RPMI8226 (cell line): ENCODE measurements around the gene LMOD1.
"Not testable (repeated sequence)": the region's sequence is repeated elsewhere in the genome, so short reads cannot be mapped to it uniquely, and the experiment has no call there.

Experiments
- DNase-seq: peaks from one replicate; pipeline ENCODE4 v3.0.0-alpha.2; 2015

The LMOD1 gene

DNA sequence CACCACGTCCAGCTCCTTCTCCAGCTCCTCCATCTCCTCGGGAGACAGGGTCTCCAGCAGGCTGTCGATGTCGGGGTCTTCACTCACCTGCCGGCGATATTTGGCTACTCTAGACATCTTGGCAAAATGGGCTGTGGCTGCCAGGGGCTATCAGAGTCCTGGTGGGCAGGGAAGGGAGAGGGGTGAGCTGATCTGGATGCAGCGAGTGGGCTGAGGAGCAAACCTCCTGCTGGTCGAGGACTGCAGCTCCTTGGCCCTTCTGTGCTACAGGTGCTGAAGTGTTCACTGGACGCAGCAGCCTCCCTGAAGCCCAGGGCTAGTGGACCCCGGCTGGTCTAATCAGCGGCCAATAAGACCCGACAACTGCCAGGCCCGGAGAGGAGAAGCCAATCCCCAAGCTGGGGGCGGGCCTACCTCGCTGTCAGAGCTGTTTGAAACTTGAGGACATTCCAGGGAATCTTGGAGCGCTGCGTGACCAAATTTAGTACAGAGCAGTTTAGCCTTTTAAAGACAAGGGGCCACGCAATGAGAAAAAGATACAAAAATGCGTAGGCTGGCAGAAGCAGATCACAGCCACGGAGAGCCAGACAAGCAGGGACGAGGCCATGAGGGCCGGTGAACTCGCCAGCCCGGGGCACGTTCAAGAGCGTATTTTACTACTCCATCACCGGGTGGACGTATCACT lies at the start of gene LMOD1:
Gene LMOD1 (minus strand): TSS at position 325 of the 685 bp plus-strand sequence. CDS start 208 bp downstream, at position 117.
- DNase-seq, result no peak

- DNase-seq, result no peak
Observed at GRCh38 chr1:201990427-201990826, 44.1 kb upstream of the LMOD1 start.

DNA sequence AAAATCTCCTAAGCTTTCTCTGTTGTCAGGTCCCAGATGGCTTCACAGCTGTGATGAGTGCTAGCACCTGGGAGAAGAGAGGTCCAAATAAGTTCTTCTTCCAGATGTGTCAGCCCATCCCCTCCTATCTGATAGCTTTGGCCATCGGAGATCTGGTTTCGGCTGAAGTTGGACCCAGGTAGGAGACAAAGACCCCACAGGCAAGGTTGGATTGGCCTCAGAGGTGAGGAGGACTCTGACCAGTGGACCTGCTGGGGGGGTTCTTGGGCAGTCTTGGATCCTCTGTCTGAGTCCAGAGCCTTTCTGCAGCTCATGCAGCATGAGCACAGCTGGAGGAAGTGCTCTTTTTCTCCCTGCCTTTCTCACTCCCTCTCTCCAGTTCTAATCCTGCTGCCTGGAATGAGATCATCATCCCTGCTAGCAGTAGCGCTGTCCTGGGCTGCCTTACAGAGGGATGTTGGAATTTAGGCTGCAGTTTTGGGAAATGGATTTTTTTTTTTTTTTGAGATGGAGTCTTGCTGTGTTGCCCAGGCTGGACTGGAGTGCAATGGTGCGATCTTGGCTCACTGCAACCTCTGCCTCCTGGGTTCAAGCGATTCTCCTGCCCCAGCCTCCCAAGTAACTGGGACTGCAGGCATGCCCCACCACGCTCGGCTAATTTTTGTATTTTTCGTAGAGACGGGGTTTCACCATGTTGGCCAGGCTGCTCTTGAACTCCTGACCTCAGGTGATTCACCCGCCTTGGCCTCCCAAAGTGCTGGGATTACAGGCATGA lies 43.2 kb upstream of the LMOD1 start:
- no peak for DNase-seq

DNA sequence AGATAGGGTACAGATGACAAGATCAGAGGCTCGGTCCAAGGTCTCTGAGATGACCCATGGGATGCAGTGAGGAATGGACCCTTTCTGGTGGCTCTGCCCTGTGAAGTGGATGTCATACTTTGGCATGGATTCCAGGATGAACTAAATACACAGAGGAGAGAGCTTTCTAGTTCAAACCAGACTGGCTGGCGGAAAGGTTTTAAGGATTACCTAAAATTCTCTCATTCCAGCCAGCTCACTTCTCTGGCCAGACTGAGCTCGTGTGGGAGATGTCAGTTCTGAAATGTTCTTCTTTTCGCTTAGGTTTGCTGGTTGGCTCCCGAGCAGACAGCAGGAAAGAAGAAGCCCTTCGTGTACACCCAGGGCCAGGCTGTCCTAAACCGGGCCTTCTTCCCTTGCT lies 42.3 kb upstream of the LMOD1 start:
- DNase-seq, result no peak

GRCh38 chr1:201985355-201985754 lies 39.0 kb upstream of the LMOD1 start:
- DNase-seq, result no peak

DNA sequence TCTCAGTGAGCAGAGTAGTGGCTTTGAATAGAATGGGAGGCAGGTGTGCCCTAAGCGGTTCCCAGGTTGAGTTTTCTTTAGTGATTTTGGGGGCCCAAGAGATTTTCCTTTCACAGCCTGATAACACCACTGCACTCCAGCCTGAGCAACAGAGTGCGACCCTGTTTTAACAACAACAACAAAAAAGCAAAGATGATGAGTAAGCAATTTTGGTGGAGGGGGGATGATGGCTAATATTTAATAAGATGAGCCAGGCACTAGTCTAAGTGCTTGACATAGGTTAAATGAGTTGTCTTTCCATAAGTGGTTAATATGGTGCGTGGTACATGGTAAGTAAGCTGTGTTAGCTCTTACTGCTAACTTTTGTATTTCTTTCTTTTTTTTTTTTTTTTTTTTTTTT lies 38.1 kb upstream of the LMOD1 start:
- DNase-seq, result no peak

DNA sequence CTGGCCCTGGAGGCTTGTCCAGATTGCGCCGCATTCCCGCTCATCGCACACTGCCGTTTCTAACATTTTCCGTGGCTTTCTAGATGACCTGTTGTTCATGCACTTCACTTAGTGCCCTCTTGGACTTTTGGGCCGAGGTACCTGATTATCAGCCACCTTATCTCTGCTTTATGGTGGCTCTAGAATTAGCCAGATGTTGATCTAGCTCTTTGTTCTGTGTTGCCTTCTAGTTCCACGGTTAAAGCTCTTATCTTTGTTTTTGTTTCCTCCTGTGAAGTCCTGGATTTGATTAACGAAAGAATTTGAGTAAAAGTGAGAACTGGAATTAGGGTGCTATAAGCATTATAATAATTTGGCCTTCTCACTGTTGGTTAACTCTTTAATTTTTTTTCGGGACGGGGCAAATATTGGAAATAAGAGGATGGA lies 37.0 kb upstream of the LMOD1 start:
- no peak for DNase-seq

- DNase-seq, result peak; percentile 81
Observed at GRCh38 chr1:201982623-201983379, 36.5 kb upstream of the LMOD1 start, which contains the start of gene RNPEP. Gene RNPEP (plus strand): TSS chr1:201982648. CDS start chr1:201982667, 19 bp downstream.

GRCh38 chr1:201982082-201982622 lies 35.8 kb upstream of the LMOD1 start:
- no peak for DNase-seq

DNA sequence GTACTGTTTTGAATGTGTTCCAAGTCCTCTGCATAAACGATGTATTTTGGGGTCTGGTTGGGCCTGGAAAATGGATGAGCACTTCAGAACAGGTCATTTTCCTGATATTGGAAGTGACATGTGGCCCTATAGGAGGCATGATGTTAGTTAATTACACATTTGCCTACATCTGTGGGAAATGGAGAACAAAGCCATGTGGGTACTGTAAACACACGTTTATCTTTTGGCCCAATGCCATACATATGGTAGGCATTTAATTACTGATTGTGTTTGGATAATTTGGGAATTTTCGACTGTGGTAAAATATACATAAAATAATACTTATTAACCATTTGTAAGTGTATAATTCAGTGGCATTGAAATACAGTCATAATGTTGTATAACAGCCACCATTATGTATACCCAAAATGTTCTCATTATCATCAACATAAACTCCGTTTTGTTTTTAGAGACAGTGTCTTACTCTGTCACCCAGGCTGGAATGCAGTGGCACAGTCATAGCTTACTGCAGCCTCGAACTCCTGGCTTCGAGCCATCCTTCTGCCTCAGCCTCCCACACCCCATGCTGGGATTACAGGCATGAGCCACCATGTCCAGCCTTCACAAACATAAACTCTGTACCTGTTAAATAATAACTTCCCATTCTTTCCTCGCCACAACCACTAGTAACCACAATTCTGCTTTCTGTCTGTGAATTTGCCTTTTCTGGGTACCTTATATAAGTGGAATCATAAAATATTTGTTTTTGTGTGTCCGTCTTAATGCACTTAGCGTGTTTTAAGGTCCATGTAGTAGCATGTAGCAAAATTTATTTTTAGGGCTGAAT lies 24.2 kb upstream of the LMOD1 start:
- DNase-seq, result no peak

- DNase-seq, result no peak
Observed at GRCh38 chr1:201968202-201968925, 22.0 kb upstream of the LMOD1 start.

DNA sequence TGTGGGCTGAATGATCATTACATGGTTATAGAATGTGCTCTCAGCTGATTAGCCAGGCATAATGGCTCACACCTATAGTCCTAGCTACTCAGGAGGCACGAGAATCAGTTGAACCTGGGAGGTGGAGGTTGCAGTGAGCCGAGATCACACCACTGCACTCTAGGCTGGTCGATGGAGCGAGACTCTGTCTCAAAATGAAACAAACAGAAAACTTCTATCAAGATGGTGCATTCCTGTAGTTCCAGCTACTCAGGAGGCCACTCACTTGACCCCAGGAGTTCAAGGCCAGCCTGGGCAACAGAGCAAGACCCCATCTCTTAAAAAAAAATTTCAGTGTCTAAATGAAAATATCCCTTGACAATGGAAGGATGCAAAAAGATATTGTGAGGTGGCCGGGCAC lies 19.8 kb upstream of the LMOD1 start:
- DNase-seq, result no peak

- no peak for DNase-seq
Observed at GRCh38 chr1:201964261-201964660, 17.9 kb upstream of the LMOD1 start.

GRCh38 chr1:201962382-201962781 lies 16.0 kb upstream of the LMOD1 start:
- DNase-seq, result not testable (repeated sequence)

GRCh38 chr1:201958348-201958747 lies 12.0 kb upstream of the LMOD1 start:
- no peak for DNase-seq

DNA sequence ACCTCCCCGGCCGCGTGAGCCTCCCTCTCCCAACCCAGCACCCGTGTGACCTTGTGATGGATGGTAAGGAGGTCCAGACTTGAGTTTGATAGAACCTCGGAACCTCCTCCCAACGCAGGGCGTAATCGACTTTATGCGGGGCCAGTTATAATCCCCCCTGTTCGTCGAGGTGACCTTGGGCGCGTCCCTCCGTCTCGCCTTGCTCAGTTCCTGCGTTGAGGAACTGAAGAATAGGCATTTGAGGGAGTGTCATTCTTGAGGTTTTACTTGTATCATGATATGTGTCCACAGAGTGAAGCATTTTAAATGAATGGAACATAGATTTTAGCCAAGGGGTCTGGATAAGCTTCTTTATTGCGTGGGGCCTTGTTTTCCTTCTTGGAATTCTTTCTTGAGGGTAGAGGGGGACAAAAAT lies 9.4 kb upstream of the LMOD1 start:
- peak; percentile 20 for DNase-seq

DNA sequence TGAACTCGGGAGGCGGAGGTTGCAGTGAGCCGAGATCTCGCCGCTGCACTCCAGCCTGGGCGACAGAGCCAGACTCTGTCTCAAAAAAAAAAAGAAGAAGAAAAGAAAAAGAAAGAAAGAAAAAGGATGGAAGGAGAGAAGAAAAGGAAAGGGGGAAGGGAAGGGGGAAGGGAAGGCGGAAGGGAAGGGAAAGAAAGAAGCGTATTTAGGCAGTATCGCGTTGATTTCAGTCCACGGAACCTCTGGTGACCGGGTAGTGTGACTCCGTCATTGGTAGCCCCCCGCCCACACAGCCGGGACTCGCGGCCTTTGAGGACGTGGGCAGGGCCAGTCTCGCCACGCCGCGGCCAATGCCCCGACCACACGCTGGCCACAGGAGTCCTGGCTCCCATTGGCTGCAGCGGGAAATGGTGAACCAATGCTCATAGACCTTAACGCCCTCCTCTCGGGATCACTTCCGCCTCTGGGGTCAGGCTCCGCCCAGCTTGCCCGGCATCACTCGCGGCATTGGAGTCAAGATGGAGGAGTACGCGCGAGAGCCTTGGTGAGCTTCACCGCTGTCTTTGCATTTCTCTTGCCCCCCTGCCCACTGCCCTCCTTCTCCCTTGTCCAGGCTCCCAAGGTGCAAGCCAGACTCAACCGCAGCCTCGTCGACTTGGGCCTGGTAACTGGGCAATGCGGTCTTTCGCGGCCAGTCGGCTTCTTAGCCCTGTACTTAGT lies 8.8 kb upstream of the LMOD1 start, which contains the start of gene TIMM17A:
Gene TIMM17A (plus strand): TSS at position 495 of the 720 bp plus-strand sequence. CDS start 24 bp downstream, at position 519.
- peak; percentile 98 for DNase-seq

DNA sequence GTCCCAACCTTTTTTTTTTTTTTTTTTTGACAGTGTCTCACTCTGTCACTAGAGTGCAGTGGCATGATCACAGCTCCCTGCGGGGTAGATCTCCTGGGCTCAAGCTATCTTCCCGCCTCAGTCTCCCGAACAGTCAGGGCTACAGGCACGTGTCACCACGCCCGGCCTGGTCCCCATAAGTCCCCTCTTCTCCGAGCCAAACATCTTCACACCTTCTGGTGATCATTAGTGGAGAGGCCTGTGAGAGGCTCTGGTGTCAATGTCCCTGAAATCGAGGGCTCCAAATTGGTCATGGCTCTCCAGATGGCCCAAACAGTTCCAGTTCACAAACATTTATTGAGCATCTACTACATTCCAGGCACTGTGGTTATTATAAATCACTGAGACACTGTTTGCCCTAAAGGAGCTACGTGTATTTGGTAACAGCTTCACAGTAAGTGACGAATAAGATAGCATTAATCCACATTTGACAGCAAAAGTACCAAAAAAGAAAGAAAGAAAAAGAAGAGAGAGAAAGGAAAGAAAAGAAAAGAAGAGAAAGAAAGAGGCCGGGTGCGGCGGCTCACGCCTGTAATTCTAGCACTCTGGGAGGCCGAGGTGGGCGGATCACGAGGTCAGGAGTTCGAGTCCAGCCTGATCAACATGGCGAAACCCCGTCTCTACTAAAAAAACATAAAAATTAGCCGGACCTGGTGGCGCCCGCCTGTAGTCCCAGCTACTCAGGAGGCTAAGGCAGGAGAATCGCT lies 8.1 kb upstream of the LMOD1 start:
- no peak for DNase-seq

- no peak for DNase-seq
Observed at GRCh38 chr1:201949491-201949890, 3.1 kb upstream of the LMOD1 start.

GRCh38 chr1:201947697-201948008 lies 1.3 kb upstream of the LMOD1 start:
- no peak for DNase-seq
